Stimulated activated CD4-positive, alpha-beta T cell treated with anti-CD3 and anti-CD28 coated beads, Interleukin-12 subunit alpha, Interleukin-12 subunit beta, amount 100 ng/mL, for 24 hours (primary cell): ENCODE results near the gene VAMP5.
"Not testable (repeated sequence)": the region's sequence is repeated elsewhere in the genome, so short reads cannot be mapped to it uniquely, and the experiment has no call there.

Experiments
- DNase-seq, 2 experiments: peaks; one replicate each; pipeline ENCODE4 v3.0.0-alpha.2; 2020; ENCODE audit warnings: low read depth in 2 of 2

VAMP5 gene

GRCh38 chr2:85550486-85550885 is 33.7 kb upstream of the VAMP5 start:
- no peak for DNase-seq

DNA sequence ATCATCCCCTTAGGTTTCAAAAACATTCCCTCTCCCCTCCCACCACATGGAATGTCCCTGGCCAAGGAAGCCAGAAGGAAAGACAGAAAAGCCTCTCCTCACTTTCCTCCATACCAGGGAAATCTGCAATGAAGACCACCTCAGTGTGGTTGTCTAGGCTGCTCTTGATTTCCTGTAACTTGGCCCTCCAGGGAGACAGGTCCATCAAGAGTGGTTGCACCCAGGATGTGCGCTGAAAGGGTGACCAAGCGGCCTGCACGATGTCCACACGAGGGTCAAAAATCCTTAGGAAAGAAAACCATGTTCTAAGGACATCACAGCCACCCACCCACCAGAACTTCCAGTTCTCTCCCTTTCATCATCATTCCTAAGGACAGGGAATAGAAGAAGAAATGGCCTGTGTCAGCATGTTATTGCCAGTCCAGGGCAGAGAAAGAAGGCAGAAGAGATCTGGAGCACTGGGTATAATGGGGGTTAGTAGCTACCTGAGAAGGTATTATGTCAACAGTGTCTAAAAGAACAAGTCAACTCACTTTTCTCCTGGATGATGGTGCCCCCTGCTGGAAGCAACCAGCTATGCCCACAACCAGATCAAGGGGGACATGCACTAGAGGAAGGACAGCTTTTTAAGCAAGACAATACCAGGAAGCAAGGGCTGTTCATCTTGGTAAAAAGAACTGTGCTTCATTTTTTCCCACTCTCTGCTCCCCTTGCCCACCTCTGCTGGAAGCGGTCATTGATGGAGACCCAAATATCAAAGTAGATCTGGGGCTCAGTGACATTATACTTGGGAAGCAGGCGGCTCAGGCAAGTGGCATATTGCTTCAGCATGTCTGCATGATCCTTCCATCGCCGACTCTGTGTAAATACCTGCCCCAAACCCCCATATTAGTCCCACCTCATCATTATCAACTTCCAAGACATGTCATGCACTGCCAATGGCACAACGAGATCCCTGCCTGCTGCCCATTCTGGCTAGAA is 32.2 kb upstream of the VAMP5 start:
- DNase-seq = peak; percentile 65 to 82

DNA sequence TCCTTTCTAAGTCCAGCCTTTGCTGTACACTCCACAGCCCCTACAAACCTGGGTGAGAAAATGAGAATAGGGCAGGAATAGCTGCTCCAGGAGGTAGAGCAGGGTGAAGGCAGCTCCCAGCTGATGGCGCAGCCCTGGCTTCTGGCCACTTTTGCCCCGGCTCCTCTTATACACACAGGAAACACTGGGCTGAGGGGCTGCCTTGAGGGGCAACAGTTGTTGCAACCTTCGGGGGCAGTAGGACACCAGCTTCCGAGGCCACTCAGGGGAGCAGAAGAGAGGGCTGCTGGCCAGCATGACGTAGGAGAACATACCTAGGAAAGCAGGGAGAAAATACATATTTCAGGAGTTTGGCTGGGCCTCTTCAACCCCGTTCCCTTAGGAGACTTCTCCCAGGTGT is 31.0 kb upstream of the VAMP5 start:
- no peak for DNase-seq

GRCh38 chr2:85554980-85555612 is 29.1 kb upstream of the VAMP5 start:
- DNase-seq = no peak

DNA sequence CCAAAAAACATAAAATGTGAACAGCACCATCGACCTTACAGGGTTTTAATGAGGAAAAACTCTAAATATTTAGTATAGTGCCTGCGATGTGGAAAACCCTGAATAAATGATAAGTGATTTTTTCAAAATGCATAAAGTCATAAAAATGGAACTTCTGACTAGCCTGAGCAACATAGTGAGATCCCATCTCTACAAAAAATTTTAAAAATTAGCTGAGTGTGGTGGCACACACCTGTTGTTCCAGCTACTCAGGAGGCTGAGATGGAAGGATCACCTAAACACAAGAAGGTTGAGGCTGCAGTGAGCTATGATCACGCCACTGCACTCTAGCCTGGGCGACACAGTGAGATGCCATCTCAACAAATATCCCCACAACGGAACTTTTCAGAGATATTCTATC is 27.1 kb upstream of the VAMP5 start:
- no peak for DNase-seq

DNA sequence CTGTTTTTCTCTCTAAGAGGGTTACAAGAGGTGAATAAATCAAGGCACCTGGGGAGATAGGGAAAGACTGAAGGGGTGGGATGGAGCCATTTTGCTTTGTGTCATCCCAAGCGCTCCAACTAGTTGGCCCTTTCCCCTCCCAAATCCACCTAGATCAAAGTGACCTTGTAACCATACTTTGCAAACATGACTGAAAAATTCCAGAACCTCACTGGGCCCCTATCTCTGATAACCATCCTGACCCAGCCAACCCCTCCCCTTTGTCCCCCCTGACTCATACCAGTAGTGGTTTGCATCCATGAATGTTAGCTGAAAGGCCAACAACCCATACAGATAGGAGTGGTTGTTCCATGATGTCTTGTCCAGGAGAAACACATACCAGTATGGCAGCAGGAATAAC is 26.1 kb upstream of the VAMP5 start:
- DNase-seq = no peak

- DNase-seq = not testable (repeated sequence)
Observed at GRCh38 chr2:85560403-85560726, 23.9 kb upstream of the VAMP5 start.

DNA sequence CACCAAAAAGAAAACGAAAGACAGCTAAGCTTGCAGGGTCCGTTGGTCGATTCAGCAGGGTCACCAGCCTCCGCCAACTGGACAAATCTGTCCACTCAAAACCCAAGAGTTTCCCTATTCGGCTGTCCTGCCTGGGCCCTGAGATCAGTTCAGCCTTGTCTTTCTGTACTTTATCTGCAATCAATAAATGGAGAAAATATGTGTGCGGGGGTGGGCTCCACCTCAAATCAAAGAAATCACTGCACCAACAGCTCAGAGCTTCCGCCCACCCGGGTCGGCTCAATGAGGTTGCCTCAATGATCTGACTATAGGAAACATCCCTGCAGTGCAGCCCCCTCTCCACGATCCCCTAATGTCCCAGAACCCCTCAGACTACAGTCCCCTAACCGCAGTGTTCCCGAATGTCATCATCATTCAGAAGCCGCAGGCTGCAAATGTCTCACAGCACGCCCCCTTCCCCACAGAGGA is 23.4 kb upstream of the VAMP5 start:
- DNase-seq = no peak

GRCh38 chr2:85561280-85562212 is 22.7 kb upstream of the VAMP5 start, which contains the start of gene GGCX:
GGCX (minus strand) TSS chr2:85561493; CDS start chr2:85561428, 65 bp downstream.
- peak; percentile 93 for DNase-seq

GRCh38 chr2:85564144-85564563 is 20.1 kb upstream of the VAMP5 start:
- DNase-seq = no peak

DNA sequence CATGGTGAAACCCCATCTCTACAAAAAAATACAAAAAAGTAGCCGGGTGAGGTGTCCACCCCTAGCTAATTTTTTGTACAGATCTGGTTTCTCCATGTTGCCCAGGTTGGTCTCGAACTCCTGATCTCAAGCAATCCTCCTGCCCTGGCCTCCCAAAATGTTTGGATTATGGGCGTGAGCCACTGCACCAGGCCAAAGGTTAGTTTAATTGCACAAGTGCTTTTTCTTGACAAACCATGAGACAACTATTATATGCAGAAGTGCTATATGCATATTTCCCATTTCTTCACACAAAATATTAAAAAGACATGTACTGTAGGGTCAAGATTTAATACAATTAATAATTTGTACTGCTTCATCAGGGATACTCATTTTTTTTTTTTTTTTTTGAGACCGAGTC is 18.0 kb upstream of the VAMP5 start:
- DNase-seq = no peak

- DNase-seq = no peak
Observed at GRCh38 chr2:85575739-85576138, 8.5 kb upstream of the VAMP5 start.

GRCh38 chr2:85577063-85577385 is 7.2 kb upstream of the VAMP5 start:
- DNase-seq = no peak

- DNase-seq = peak; percentile 29 to 63
Observed at GRCh38 chr2:85577386-85578242, 6.6 kb upstream of the VAMP5 start, which contains the start of gene VAMP8. VAMP8 (plus strand) TSS chr2:85577586; CDS start chr2:85577647, 61 bp downstream.

DNA sequence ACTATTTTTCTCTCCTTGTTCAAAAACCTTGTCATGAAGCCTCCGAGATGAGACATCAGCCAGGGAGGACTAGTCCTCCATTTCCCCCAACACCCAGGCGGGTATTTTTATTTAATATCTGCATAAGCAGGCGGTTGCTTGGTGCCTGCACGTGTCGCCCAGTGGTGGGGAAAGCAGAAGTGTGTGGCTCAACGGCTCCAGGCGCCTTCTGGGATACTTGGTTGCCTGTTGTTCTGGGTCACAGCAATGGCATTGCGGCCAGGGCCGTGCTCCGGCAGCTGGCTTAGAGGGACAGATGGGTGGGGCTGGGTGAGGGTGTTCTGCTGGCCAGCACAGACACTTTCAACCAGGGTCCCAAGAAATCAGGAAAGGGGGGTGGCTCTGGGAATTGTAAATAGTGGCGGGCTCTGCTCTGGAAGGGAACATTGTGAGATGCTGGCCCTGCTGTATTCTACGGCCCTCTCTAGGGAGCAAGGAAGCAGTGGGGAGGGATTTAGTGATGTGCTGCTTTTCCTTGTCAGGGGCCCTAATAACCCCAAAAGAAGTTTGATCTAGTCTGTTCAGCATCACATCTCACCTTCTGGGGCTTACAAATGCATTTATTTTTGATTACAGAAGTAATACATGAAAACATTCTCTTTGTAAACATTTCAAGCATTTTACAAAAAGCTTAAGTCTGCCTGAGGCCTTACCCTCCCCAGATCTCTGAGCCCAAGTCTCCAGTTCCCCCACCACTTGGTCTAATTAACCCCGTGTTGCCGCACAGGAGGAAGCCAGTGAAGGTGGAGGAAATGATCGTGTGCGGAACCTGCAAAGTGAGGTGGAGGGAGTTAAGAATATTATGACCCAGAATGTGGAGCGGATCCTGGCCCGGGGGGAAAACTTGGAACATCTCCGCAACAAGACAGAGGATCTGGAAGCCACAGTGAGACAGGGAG is 5.7 kb upstream of the VAMP5 start:
- DNase-seq = no peak

- no peak for DNase-seq
Observed at GRCh38 chr2:85579266-85579935, 4.8 kb upstream of the VAMP5 start.

- no peak for DNase-seq
Observed at GRCh38 chr2:85580206-85580605, 4.0 kb upstream of the VAMP5 start.

GRCh38 chr2:85582492-85582891 is 1.7 kb upstream of the VAMP5 start:
- DNase-seq = no peak

DNA sequence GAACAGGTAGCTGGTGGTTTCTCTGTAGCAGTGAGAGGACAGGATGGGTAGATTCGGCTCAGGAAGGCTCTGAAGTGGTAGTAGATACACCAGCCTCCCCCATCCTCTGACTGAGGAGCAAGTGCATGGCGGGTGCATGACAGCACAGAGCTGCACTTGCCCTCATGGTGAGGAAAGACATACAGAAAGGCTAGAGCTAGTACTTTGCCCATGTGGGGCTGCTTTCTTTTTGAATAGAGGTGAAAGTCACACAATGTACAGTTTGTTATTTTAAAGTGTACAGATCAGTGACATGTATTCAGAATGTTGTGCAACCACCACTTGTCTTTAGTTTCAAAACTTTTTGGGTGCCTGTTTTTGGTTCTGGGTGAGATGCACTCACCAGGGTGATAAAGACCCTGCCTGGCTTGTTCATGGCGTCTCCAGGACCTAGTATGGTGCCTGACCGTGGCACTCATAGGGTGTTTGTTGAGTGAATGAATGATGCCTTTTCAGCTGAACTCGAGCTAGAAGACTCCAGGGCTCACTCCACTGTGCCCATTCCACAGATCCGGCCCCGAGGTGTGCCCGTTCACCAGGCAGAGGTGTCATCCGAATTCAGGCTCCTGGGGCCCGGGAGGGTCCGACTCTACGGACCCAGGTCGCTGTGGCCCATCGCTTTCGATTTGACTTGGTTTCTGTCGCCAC is 421 bp upstream of the VAMP5 start:
- no peak for DNase-seq
